Uterus (tissue), 4 donors: ENCODE data around the gene DNAJC16. TPM values are rescaled to one million over a fixed set of nuclear protein-coding genes. Genes with fewer than 3 reads are reported as not detected.
"Not testable (repeated sequence)": the region's sequence is repeated elsewhere in the genome, so short reads cannot be mapped to it uniquely, and the experiment has no call there.

Experiments used
- DNase-seq, 2 donors: peaks; one replicate each; pipeline ENCODE4 v3.0.0-alpha.2; 2019 to 2020
- H3K27ac ChIP-seq, 2 donors: fragments of 200-600 bp; sonication (generic); 1 replicate in 1 of 2; 2 replicates in 1 of 2; pipeline ENCODE4 v1.5.1; 2016 to 2018
- H3K27me3 ChIP-seq, 2 donors: fragments of 200-600 bp; sonication (generic); one replicate each; pipeline ENCODE4 v1.5.1; 2018 to 2019; ENCODE audit warnings: control low read depth in 1 of 2
- H3K36me3 ChIP-seq, 2 donors: fragments of 200-600 bp; sonication (generic); one replicate each; pipeline ENCODE4 v1.5.1; 2019; ENCODE audit warnings: control low read depth in 1 of 2
- H3K4me1 ChIP-seq, 2 donors: fragments of 200-600 bp; sonication (generic); one replicate each; pipeline ENCODE4 v1.5.1; 2018 to 2019; ENCODE audit warnings: control low read depth in 1 of 2
- H3K4me3 ChIP-seq, 2 donors: fragments of 200-600 bp; sonication (generic); 1 replicate in 1 of 2; 2 replicates in 1 of 2; pipeline ENCODE4 v1.5.1; 2018 to 2019; ENCODE audit warnings: mild to moderate bottlenecking in 1 of 2
- H3K9me3 ChIP-seq, 2 donors: fragments of 200-600 bp; sonication (generic); one replicate each; pipeline ENCODE4 v1.5.1; 2019; ENCODE audit warnings: control low read depth in 1 of 2
- POLR2A ChIP-seq, 2 donors: fragments of 450-650 bp; IDR thresholded peaks; one replicate each; pipeline ENCODE4 v1.6.1; 2016; ENCODE audit warnings: antibody characterized with exemption in 2 of 2, mild to moderate bottlenecking in 1 of 2, moderate library complexity in 1 of 2
- intact Hi-C: fragments of 100-400 bp; cut with DNase I; formaldehyde crosslinking; loops from one replicate; pipeline ENCODE4 v1.15.1; 2023; ENCODE audit warnings: low total_unique reads
- total RNA-seq, 4 donors: library from RNA; depleted of rRNA in 3 of 4; stranded (reverse); fragments of >200 nt in 3 of 4; gene quantifications; one replicate each; pipeline versions ENCODE4 v1.1.0 to v1.2.4, GENCODE V29; 2014 to 2023
- TF ChIP-seq, protein P1 (sequence below), 4 experiments: fragments of 200-600 bp in 2 of 4; fragments of 450-650 bp in 2 of 4; sonication (generic) in 2 of 4; IDR thresholded peaks; one replicate each; pipeline ENCODE4 v1.5.1; 2016 to 2019; ENCODE audit warnings: antibody characterized with exemption in 4 of 4, mild to moderate bottlenecking in 2 of 4, moderate library complexity in 1 of 4
- donor health status: DM: yes; HTN: yes; CAD: no.

Gene DNAJC16
- total RNA-seq, 4 donors from 2014 or later: 8.8 to 32.4 (median 27.5) TPM

- Histone ChIP-seq H3K9me3 (no peaks in the 10 kb centered on the region), H3K4me3 (no peak overlapping the region), H3K27ac (no peak overlapping the region), H3K27me3 (no peaks in the 10 kb centered on the region), H3K4me1 (no peaks in the 10 kb centered on the region), H3K36me3 (no peaks in the 10 kb centered on the region)
- no peak for DNase-seq
- intact Hi-C loops: no loop called here
- no peak for TF ChIP-seq POLR2A (IDR thresholded peaks at IDR 0.05)
- TF ChIP-seq, protein P1, sequence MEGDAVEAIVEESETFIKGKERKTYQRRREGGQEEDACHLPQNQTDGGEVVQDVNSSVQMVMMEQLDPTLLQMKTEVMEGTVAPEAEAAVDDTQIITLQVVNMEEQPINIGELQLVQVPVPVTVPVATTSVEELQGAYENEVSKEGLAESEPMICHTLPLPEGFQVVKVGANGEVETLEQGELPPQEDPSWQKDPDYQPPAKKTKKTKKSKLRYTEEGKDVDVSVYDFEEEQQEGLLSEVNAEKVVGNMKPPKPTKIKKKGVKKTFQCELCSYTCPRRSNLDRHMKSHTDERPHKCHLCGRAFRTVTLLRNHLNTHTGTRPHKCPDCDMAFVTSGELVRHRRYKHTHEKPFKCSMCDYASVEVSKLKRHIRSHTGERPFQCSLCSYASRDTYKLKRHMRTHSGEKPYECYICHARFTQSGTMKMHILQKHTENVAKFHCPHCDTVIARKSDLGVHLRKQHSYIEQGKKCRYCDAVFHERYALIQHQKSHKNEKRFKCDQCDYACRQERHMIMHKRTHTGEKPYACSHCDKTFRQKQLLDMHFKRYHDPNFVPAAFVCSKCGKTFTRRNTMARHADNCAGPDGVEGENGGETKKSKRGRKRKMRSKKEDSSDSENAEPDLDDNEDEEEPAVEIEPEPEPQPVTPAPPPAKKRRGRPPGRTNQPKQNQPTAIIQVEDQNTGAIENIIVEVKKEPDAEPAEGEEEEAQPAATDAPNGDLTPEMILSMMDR (IDR thresholded peaks at IDR 0.05): no peak
Observed at GRCh38 chr1:15510611-15511405, 15.8 kb upstream of the DNAJC16 start.

DNA sequence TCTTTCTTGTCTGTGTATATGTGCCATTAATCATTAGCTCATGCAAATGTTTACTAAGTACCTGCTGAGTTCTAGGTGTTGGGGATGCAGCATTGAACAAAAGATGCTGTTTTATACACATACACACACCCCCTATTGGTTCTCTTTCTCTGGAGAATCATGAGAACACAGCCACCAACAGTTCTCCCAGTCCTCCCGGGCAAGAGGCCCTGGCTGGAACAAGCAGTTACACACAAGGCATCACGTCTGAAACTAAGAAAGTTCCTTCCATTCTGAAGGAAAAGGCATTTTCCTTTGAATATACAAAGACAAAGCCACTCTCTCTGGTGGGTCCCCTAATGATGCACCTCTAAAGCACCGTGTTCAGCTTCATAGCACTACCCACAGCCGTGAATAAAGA lies 13.5 kb upstream of the DNAJC16 start:
- TF ChIP-seq, protein P1 (IDR thresholded peaks at IDR 0.05): no peak
- TF ChIP-seq POLR2A (IDR thresholded peaks at IDR 0.05): no peak
- intact Hi-C loops: no loop called here
- H3K36me3 ChIP-seq: no peaks in the 10 kb centered on the region
- H3K4me1 ChIP-seq: no peaks in the 10 kb centered on the region
- no peaks in the 10 kb centered on the region for H3K27me3 ChIP-seq
- H3K9me3 ChIP-seq: no peaks in the 10 kb centered on the region
- DNase-seq: no peak
- H3K27ac ChIP-seq: no peak overlapping the region
- no peak overlapping the region for H3K4me3 ChIP-seq

- TF ChIP-seq, protein P1 (IDR thresholded peaks at IDR 0.05): no peak
- TF ChIP-seq POLR2A (IDR thresholded peaks at IDR 0.05): no peak
- Histone ChIP-seq H3K4me3 (no peak overlapping the region), H3K36me3 (no peaks in the 10 kb centered on the region), H3K27me3 (no peaks in the 10 kb centered on the region), H3K4me1 (no peaks in the 10 kb centered on the region), H3K9me3 (no peaks in the 10 kb centered on the region), H3K27ac (no peak overlapping the region)
- DNase-seq: no peak
- intact Hi-C loops: no loop called here
Observed at GRCh38 chr1:15513919-15514318, 12.7 kb upstream of the DNAJC16 start.

- H3K27me3 ChIP-seq, H3K27ac ChIP-seq, DNase-seq, H3K4me3 ChIP-seq, intact Hi-C loops, H3K4me1 ChIP-seq, H3K9me3 ChIP-seq, H3K36me3 ChIP-seq: not testable (repeated sequence)
Observed at GRCh38 chr1:15514557-15514956, 12.1 kb upstream of the DNAJC16 start.

- H3K27ac ChIP-seq: no peak overlapping the region
- no peaks in the 10 kb centered on the region for H3K27me3 ChIP-seq
- H3K4me1 ChIP-seq: no peaks in the 10 kb centered on the region
- H3K9me3 ChIP-seq: no peaks in the 10 kb centered on the region
- intact Hi-C loops: no loop called here
- no peak overlapping the region for H3K4me3 ChIP-seq
- TF ChIP-seq POLR2A (IDR thresholded peaks at IDR 0.05): no peak
- TF ChIP-seq, protein P1 (IDR thresholded peaks at IDR 0.05): no peak
- no peaks in the 10 kb centered on the region for H3K36me3 ChIP-seq
- no peak for DNase-seq
Observed at GRCh38 chr1:15515022-15515663, 11.5 kb upstream of the DNAJC16 start.
